HepG2 (cell line): ENCODE results near the gene CROT. TPM values are rescaled to one million over a fixed set of nuclear protein-coding genes. Genes with fewer than 3 reads are reported as not detected.

Source experiments
- ATAC-seq: fragments of 200-7000 bp; cut with Tn5 transposase; 3 replicates; pipeline ENCODE4 v1.9.1; 2020; ENCODE audit warnings: mild to moderate bottlenecking, moderate library complexity
- BruUV-seq: library from RNA; stranded (reverse); fragments of 400-500 nt; replicated peaks from 2 replicates; lab custom pipeline; 2021; lab: Mats Ljungman, UMichigan
- CTCF ChIA-PET: fragments of 300-600 bp; formaldehyde crosslinking; extraction: SDS; loops from one replicate; lab custom pipeline; 2021; ENCODE audit warnings: low total read pairs, inconsistent platforms, low intra/inter-chr PET ratio; lab: Yijun Ruan, JAX
- POLR2A ChIA-PET: fragments of 350-600 bp; sonication (Branson Sonifier 250); formaldehyde crosslinking; loops from one replicate; lab custom pipeline; 2020; ENCODE audit warnings: antibody characterized with exemption, inconsistent platforms; lab: Yijun Ruan, JAX
- DNase-seq: peaks from one replicate; pipeline ENCODE4 v3.0.0-alpha.2; 2015; ENCODE audit warnings: low spot score
- FAIRE-seq: peaks from 3 replicates; lab custom pipeline; 2011; peaks lifted over from hg19 to GRCh38; lab: Jason Lieb, UNC
- H2AFZ ChIP-seq: one replicate; pipeline ENCODE4 v1.6.1; 2011; ENCODE audit warnings: low read length, inconsistent platforms
- H3K27ac ChIP-seq: fragments of 300-600 bp; 3 replicates; pipeline ENCODE4 v1.8.0; 2011; ENCODE audit warnings: mixed run types, mild to moderate bottlenecking, mixed read lengths, low read length, inconsistent platforms; ENCODE audit not compliant: insufficient read depth; ENCODE audit errors: extremely low read length
- H3K27me3 ChIP-seq, 2 experiments: fragments of 200-600 bp in 1 of 2; 2 replicates in 1 of 2; 3 replicates in 1 of 2; pipeline versions ENCODE4 v1.6.0 to v1.8.0; 2011; ENCODE audit warnings: low read length in 2 of 2, mild to moderate bottlenecking in 2 of 2, moderate library complexity in 2 of 2, inconsistent platforms in 1 of 2; ENCODE audit not compliant: insufficient read depth in 2 of 2, control insufficient read depth in 1 of 2
- H3K36me3 ChIP-seq, 2 experiments: fragments of 200-600 bp in 1 of 2; replicated peaks in 1 of 2; 2 replicates in 1 of 2; 3 replicates in 1 of 2; pipeline versions ENCODE4 v1.5.1 to v1.8.0; 2011; ENCODE audit warnings: low read length in 2 of 2, inconsistent platforms in 1 of 2; ENCODE audit not compliant: insufficient read depth in 2 of 2, control insufficient read depth in 1 of 2
- H3K4me1 ChIP-seq: 2 replicates; pipeline ENCODE4 v1.5.1; 2012; ENCODE audit warnings: low read length, inconsistent platforms; ENCODE audit not compliant: insufficient read depth
- H3K4me2 ChIP-seq: 2 replicates; pipeline ENCODE4 v1.6.0; 2011; ENCODE audit warnings: low read depth, low read length, inconsistent platforms
- H3K4me3 ChIP-seq, 3 experiments: fragments of 200-600 bp in 1 of 3; sonication (generic), shearing (Covaris generic) in 1 of 3; replicated peaks in 1 of 3; 2 replicates each; pipeline ENCODE4 v1.5.1; 2011 to 2016; ENCODE audit warnings: low read length in 3 of 3, inconsistent platforms in 2 of 3, low read depth in 2 of 3, mild to moderate bottlenecking in 2 of 3, control low read depth in 1 of 3, mixed read lengths in 1 of 3; ENCODE audit not compliant: insufficient read depth in 1 of 3
- H3K79me2 ChIP-seq: one replicate; pipeline ENCODE4 v1.6.1; 2011; ENCODE audit warnings: low read length, inconsistent platforms; ENCODE audit not compliant: insufficient read depth
- H3K9ac ChIP-seq: 2 replicates; pipeline ENCODE4 v1.6.0; 2011; ENCODE audit warnings: mild to moderate bottlenecking, low read depth, low read length, inconsistent platforms; ENCODE audit not compliant: insufficient read depth
- H3K9me3 ChIP-seq: 2 replicates; pipeline ENCODE4 v1.5.1; 2012; ENCODE audit warnings: mild to moderate bottlenecking, low read length
- H4K20me1 ChIP-seq: 2 replicates; pipeline ENCODE4 v1.6.0; 2011; ENCODE audit warnings: inconsistent platforms, mild to moderate bottlenecking, low read length, moderate library complexity; ENCODE audit not compliant: insufficient read depth
- GATAD2A ChIP-seq: IDR thresholded peaks from 2 replicates; pipeline ENCODE4 v1.6.1; 2016
- PATZ1 ChIP-seq: sonication (generic); formaldehyde crosslinking; IDR thresholded peaks from 2 replicates; pipeline ENCODE4 v1.4.0; 2020; ENCODE audit warnings: missing genetic modification reagents
- TP53 ChIP-seq: sonication (generic); formaldehyde crosslinking; conservative IDR thresholded peaks from 2 replicates; pipeline ENCODE4 v1.4.0; 2020; ENCODE audit warnings: missing genetic modification reagents
- WGBS: methylation state at CpG from one replicate; pipeline ENCODE4 v1.1.6; 2017; ENCODE audit warnings: low lambda C conversion rate; 5-methylcytosine and 5-hydroxymethylcytosine counted together
- in situ Hi-C: cut with HindIII; loops from 2 replicates; pipeline ENCODE4 v1.10.0; 2017; ENCODE audit warnings: low pct_unique_long_range_greater_than_20kb; ENCODE audit not compliant: extremely low pct_ligation_motif_present
- intact Hi-C: fragments of 100-400 bp; cut with micrococcal nuclease; formaldehyde crosslinking; loops from one replicate; pipeline ENCODE4 v1.10.0; 2022; ENCODE audit not compliant: unreplicated experiment
- polyA plus RNA-seq, 8 experiments: library from polyadenylated mRNA; depleted of rRNA in 3 of 8; stranded (reverse) in 7 of 8; unstranded in 1 of 8; fragments of >200 nt; fragmentation: Illumina TruSeq in 4 of 8; extraction: Trizol in 4 of 8; gene quantifications; 2 replicates each; pipeline versions ENCODE4 v1.2.1 to v1.2.3, GENCODE V29; 2011 to 2016; ENCODE audit warnings: low read depth in 4 of 8, missing spikeins in 1 of 8, mixed read lengths in 1 of 8; ENCODE audit not compliant: insufficient read depth in 1 of 8
- total RNA-seq, 5 experiments: library from RNA; depleted of rRNA; stranded (reverse); fragments of >200 nt; fragmentation: Illumina TruSeq; extraction: Trizol; gene quantifications; 2 replicates each; pipeline ENCODE4 v1.2.3, GENCODE V29; 2016; ENCODE audit warnings: low read depth in 1 of 5
- TF ChIP-seq, protein P1 (sequence below): IDR thresholded peaks from 2 replicates; pipeline ENCODE4 v1.6.1; 2012; ENCODE audit warnings: low read depth, low read length, improper control_type of control experiment

CROT gene
- total and polyA plus RNA-seq, 2 of the 13 experiments (the other 11 are each of a cell fraction or from before 2014, with no cell fraction given): 5.0 to 13.7 TPM

- Histone ChIP-seq H3K4me1 (peaks cover 28% of the 10 kb centered on the region), H3K27me3 (no peaks in the 10 kb centered on the region), H3K79me2 (no peaks in the 10 kb centered on the region), H3K9me3 (peaks cover 51% of the 10 kb centered on the region), H2AFZ (no peak overlapping the region), H3K4me2 (no peak overlapping the region), H3K36me3 (no peaks in the 10 kb centered on the region), H4K20me1 (no peaks in the 10 kb centered on the region), H3K9ac (no peak overlapping the region), H3K4me3 (no peak overlapping the region), H3K27ac (peak overlapping the region; percentile 31)
- in situ Hi-C loops: no loop called here
- WGBS: 77% methylated on average over 2 of the region's 2 CpGs
- POLR2A ChIA-PET: interaction anchor here (1.9 kb wide), 1 partner anchor 14 kb away, joined by 6 read pairs; the partner anchor contains the start of gene CROT
- no TSS peak for BruUV-seq
- CTCF ChIA-PET: no interaction called here
- ATAC-seq (no peak), DNase-seq (no peak), FAIRE-seq (no peak)
- intact Hi-C loops: no loop called here
- peak; percentile 53; the same call in 1 of the 2 replicates for TF ChIP-seq PATZ1 (CRISPR knock-in tag)
- peak; percentile 59 for TF ChIP-seq GATAD2A (CRISPR knock-in tag)
- TF ChIP-seq TP53: peak; percentile 99
- TF ChIP-seq, protein P1, sequence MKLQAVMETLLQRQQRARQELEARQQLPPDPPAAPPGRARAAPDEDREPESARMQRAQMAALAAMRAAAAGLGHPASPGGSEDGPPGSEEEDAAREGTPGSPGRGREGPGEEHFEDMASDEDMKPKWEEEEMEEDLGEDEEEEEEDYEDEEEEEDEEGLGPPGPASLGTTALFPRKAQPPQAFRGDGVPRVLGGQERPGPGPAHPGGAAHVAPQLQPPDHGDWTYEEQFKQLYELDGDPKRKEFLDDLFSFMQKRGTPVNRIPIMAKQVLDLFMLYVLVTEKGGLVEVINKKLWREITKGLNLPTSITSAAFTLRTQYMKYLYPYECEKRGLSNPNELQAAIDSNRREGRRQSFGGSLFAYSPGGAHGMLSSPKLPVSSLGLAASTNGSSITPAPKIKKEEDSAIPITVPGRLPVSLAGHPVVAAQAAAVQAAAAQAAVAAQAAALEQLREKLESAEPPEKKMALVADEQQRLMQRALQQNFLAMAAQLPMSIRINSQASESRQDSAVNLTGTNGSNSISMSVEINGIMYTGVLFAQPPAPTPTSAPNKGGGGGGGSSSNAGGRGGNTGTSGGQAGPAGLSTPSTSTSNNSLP: no peak
These were observed 14.5 kb upstream of the CROT start for GRCh38 chr7:87330942-87331341.
